Measurements from ENCODE around the gene ISYNA1.
"Not testable (repeated sequence)": the region's sequence is repeated elsewhere in the genome, so short reads cannot be mapped to it uniquely, and the experiment has no call there.

Gene ISYNA1

GRCh38 chr19:18412610-18413239, 25.2 kb downstream of the ISYNA1 start:
- H3K36me3 ChIP-seq (replicated peaks), result no peaks in the 10 kb centered on the region
- no peak overlapping the region for H3K27ac ChIP-seq
- no peak overlapping the region for H3K4me3 ChIP-seq (ENCODE audit: low read depth, low read length)
- in situ Hi-C loops (cut with HindIII; ENCODE audit: low pct_ligation_motif_present, low sequenced_read_pairs), result no loop called here
- peak; percentile 2 for TF ChIP-seq CTCF (IDR thresholded peaks at IDR 0.05; ENCODE audit: low read depth, low read length, missing control alignments)
- no peak for DNase-seq
- no peaks in the 10 kb centered on the region for H3K27me3 ChIP-seq (replicated peaks)

GRCh38 chr19:18408053-18408476, 29.9 kb downstream of the ISYNA1 start:
- no peaks in the 10 kb centered on the region for H3K27me3 ChIP-seq (replicated peaks)
- TF ChIP-seq CTCF (IDR thresholded peaks at IDR 0.05; ENCODE audit: low read depth, low read length, missing control alignments), result peak; percentile 64
- no peak overlapping the region for H3K4me3 ChIP-seq (ENCODE audit: low read depth, low read length)
- no peaks in the 10 kb centered on the region for H3K36me3 ChIP-seq (replicated peaks)
- in situ Hi-C loops (cut with HindIII; ENCODE audit: low pct_ligation_motif_present, low sequenced_read_pairs), result no loop called here
- H3K27ac ChIP-seq, result no peak overlapping the region
- no peak for DNase-seq

GRCh38 chr19:18406749-18407148, 31.2 kb downstream of the ISYNA1 start:
- no peak for DNase-seq
- H3K27me3 ChIP-seq (replicated peaks), result no peaks in the 10 kb centered on the region
- H3K27ac ChIP-seq, result no peak overlapping the region
- no peak for TF ChIP-seq CTCF (IDR thresholded peaks at IDR 0.05; ENCODE audit: low read depth, low read length, missing control alignments)
- in situ Hi-C loops (cut with HindIII; ENCODE audit: low pct_ligation_motif_present, low sequenced_read_pairs), result no loop called here
- no peak overlapping the region for H3K4me3 ChIP-seq (ENCODE audit: low read depth, low read length)
- H3K36me3 ChIP-seq (replicated peaks), result no peaks in the 10 kb centered on the region

GRCh38 chr19:18405754-18406153, 32.2 kb downstream of the ISYNA1 start:
- H3K27ac ChIP-seq; in situ Hi-C loops (cut with HindIII; ENCODE audit: low pct_ligation_motif_present, low sequenced_read_pairs); DNase-seq; H3K36me3 ChIP-seq (replicated peaks); H3K27me3 ChIP-seq (replicated peaks); H3K4me3 ChIP-seq (ENCODE audit: low read depth, low read length): not testable (repeated sequence)

GRCh38 chr19:18402455-18403248, 35.3 kb downstream of the ISYNA1 start:
- H3K27me3 ChIP-seq (replicated peaks); DNase-seq; H3K27ac ChIP-seq; H3K36me3 ChIP-seq (replicated peaks); H3K4me3 ChIP-seq (ENCODE audit: low read depth, low read length); in situ Hi-C loops (cut with HindIII; ENCODE audit: low pct_ligation_motif_present, low sequenced_read_pairs): not testable (repeated sequence)

GRCh38 chr19:18401580-18402112, 36.3 kb downstream of the ISYNA1 start:
- in situ Hi-C loops (cut with HindIII; ENCODE audit: low pct_ligation_motif_present, low sequenced_read_pairs), result no loop called here
- Histone ChIP-seq H3K4me3 (ENCODE audit: low read depth, low read length) (no peak overlapping the region), H3K27me3 (replicated peaks) (no peaks in the 10 kb centered on the region), H3K27ac (no peak overlapping the region), H3K36me3 (replicated peaks) (no peaks in the 10 kb centered on the region)
- peak; percentile 72 for TF ChIP-seq CTCF (IDR thresholded peaks at IDR 0.05; ENCODE audit: low read depth, low read length, missing control alignments)
- peak; percentile 62 for DNase-seq

Data from brain microvascular endothelial cell (primary cell).